Measurements from ENCODE around the gene GCHFR. TPM values are rescaled to one million over a fixed set of nuclear protein-coding genes. Genes with fewer than 3 reads are reported as not detected.

The GCHFR gene
- total RNA-seq, 1 experiment from 2014 or later = 59.2 TPM

DNA sequence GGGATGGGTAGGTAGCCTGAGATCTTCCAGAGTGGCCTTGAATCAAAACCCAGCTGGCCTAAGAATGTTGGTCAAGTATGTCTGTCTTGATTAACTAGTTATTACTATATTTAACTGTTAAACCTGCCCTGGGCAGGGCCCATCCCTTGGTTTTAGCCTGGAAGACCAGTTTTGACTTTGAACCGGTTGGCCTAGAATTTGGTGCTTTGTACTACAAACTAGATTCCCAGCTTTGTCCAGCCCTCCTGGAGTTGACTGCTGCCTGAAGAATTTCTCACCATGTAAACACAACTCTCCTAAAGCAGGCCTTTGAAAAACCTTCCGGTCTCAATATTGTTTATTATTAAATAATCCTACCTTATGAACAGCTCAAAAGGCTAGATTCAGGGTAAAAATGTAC is 21.9 kb downstream of the GCHFR start:
- TF ChIP-seq, protein P1, sequence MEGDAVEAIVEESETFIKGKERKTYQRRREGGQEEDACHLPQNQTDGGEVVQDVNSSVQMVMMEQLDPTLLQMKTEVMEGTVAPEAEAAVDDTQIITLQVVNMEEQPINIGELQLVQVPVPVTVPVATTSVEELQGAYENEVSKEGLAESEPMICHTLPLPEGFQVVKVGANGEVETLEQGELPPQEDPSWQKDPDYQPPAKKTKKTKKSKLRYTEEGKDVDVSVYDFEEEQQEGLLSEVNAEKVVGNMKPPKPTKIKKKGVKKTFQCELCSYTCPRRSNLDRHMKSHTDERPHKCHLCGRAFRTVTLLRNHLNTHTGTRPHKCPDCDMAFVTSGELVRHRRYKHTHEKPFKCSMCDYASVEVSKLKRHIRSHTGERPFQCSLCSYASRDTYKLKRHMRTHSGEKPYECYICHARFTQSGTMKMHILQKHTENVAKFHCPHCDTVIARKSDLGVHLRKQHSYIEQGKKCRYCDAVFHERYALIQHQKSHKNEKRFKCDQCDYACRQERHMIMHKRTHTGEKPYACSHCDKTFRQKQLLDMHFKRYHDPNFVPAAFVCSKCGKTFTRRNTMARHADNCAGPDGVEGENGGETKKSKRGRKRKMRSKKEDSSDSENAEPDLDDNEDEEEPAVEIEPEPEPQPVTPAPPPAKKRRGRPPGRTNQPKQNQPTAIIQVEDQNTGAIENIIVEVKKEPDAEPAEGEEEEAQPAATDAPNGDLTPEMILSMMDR (IDR thresholded peaks at IDR 0.05; ENCODE audit: insufficient read depth in 1 of 2, low read depth in 1 of 2, low read length in 1 of 2, severe bottlenecking in 1 of 2, unreplicated experiment in 1 of 2) = no peak
- no peaks in the 10 kb centered on the region for H3K36me3 Mint-ChIP-seq (ENCODE audit: insufficient read depth, unreplicated experiment)
- DNase-seq = no peak
- no peaks in the 10 kb centered on the region for H3K9me3 Mint-ChIP-seq (ENCODE audit: unreplicated experiment)
- peaks cover 14% of the 10 kb centered on the region for H3K4me1 ChIP-seq
- no peaks in the 10 kb centered on the region for H3K27me3 Mint-ChIP-seq (ENCODE audit: insufficient read depth, unreplicated experiment)
- H3K27ac Mint-ChIP-seq (ENCODE audit: unreplicated experiment) = no peak overlapping the region
- H3K27me3 ChIP-seq (replicated peaks; ENCODE audit: control insufficient read depth, insufficient read depth, low read length) = no peaks in the 10 kb centered on the region
- POLR2A ChIA-PET = no interaction called here
- CTCF ChIA-PET = interaction anchor here (0.7 to 2.4 kb wide), 12 partner anchors 15 to 118 kb away, joined by 3 to 13 read pairs (median 4); partner anchors contain the start of genes RHOV and VPS18
- intact Hi-C loops (cut with micrococcal nuclease; ENCODE audit: unreplicated experiment) = loop anchor here (10.0 kb wide), 1 partner anchor 191 kb away; the partner anchor contains the start of gene KNL1
- no TSS peak for BruUV-seq (replicated peaks)
- H3K36me3 ChIP-seq (ENCODE audit: control insufficient read depth, insufficient read depth, low read length) = no peaks in the 10 kb centered on the region; the same call in 1 of the 2 replicates
- H3K9me3 ChIP-seq = no peaks in the 10 kb centered on the region
- H3K4me3 Mint-ChIP-seq (ENCODE audit: unreplicated experiment) = no peak overlapping the region
- H3K4me1 Mint-ChIP-seq (ENCODE audit: low read depth, unreplicated experiment) = peaks cover 15% of the 10 kb centered on the region
- H3K4me3 ChIP-seq (ENCODE audit: low read depth, low read length) = no peak overlapping the region

DNA sequence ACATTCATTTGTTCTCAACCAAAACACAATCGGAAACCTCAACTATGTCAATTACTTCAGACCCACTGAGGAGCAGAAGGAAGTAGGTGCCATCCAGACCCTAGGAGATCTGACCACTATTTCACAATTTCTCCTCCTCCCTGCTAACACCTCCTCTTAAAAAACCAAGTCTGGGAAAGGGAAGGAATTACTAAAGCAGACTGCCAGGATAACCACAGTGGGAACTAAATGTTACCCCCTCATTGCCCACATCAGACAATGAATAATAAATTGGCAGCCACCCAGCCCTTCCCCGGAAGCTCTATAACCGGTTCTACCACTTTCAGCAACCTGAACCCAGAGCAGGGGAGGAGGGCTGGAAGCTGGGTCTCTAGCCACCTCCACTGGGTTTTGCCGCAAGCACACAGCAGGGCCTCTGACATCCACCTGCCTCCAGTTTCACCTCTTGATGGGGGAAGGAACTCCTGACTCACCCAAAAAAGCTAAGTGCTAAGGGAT is 23.5 kb downstream of the GCHFR start:
- Mint-ChIP-seq H3K36me3 (ENCODE audit: insufficient read depth, unreplicated experiment) (no peaks in the 10 kb centered on the region), H3K27me3 (ENCODE audit: insufficient read depth, unreplicated experiment) (no peaks in the 10 kb centered on the region), H3K9me3 (ENCODE audit: unreplicated experiment) (no peaks in the 10 kb centered on the region), H3K4me1 (ENCODE audit: low read depth, unreplicated experiment) (peaks cover 15% of the 10 kb centered on the region), H3K4me3 (ENCODE audit: unreplicated experiment) (no peak overlapping the region), H3K27ac (ENCODE audit: unreplicated experiment) (no peak overlapping the region)
- Histone ChIP-seq H3K4me3 (ENCODE audit: low read depth, low read length) (no peak overlapping the region), H3K4me1 (peaks cover 14% of the 10 kb centered on the region), H3K27me3 (replicated peaks; ENCODE audit: control insufficient read depth, insufficient read depth, low read length) (no peaks in the 10 kb centered on the region), H3K9me3 (no peaks in the 10 kb centered on the region), H3K36me3 (ENCODE audit: control insufficient read depth, insufficient read depth, low read length) (no peaks in the 10 kb centered on the region; the same call in 1 of the 2 replicates)
- TF ChIP-seq, protein P1 (IDR thresholded peaks at IDR 0.05; ENCODE audit: insufficient read depth in 1 of 2, low read depth in 1 of 2, low read length in 1 of 2, severe bottlenecking in 1 of 2, unreplicated experiment in 1 of 2) = no peak
- intact Hi-C loops (cut with micrococcal nuclease; ENCODE audit: unreplicated experiment) = loop anchor here (10.0 kb wide), 1 partner anchor 193 kb away; the partner anchor contains the start of gene KNL1
- DNase-seq = no peak
- BruUV-seq (replicated peaks) = no TSS peak
- POLR2A ChIA-PET = interaction anchor here (1.0 to 1.2 kb wide), 2 partner anchors 70 to 865 kb away, joined by 3 to 4 read pairs; no protein-coding TSS in a partner anchor
- CTCF ChIA-PET = interaction anchor here (0.5 to 2.2 kb wide), 6 partner anchors 9 to 140 kb away, joined by 3 to 6 read pairs (median 3); partner anchors contain the start of gene RHOV

GRCh38 chr15:40787991-40788390 is 24.1 kb downstream of the GCHFR start:
- BruUV-seq (replicated peaks) = no TSS peak
- Histone ChIP-seq H3K36me3 (ENCODE audit: control insufficient read depth, insufficient read depth, low read length) (no peaks in the 10 kb centered on the region; the same call in 1 of the 2 replicates), H3K27me3 (replicated peaks; ENCODE audit: control insufficient read depth, insufficient read depth, low read length) (no peaks in the 10 kb centered on the region), H3K4me3 (ENCODE audit: low read depth, low read length) (no peak overlapping the region), H3K4me1 (peaks cover 14% of the 10 kb centered on the region), H3K9me3 (no peaks in the 10 kb centered on the region)
- intact Hi-C loops (cut with micrococcal nuclease; ENCODE audit: unreplicated experiment) = loop anchor here (10.0 kb wide), 1 partner anchor 193 kb away; the partner anchor contains the start of gene KNL1
- H3K27ac Mint-ChIP-seq (ENCODE audit: unreplicated experiment) = no peak overlapping the region
- TF ChIP-seq, protein P1 (IDR thresholded peaks at IDR 0.05; ENCODE audit: insufficient read depth in 1 of 2, low read depth in 1 of 2, low read length in 1 of 2, severe bottlenecking in 1 of 2, unreplicated experiment in 1 of 2) = no peak
- H3K27me3 Mint-ChIP-seq (ENCODE audit: insufficient read depth, unreplicated experiment) = no peaks in the 10 kb centered on the region
- ChIA-PET CTCF (interaction anchor here (0.6 to 2.2 kb wide), 4 partner anchors 9 to 104 kb away, joined by 3 to 6 read pairs (median 4); partner anchors contain the start of gene RHOV), POLR2A (interaction anchor here (1.0 to 1.2 kb wide), 2 partner anchors 69 to 866 kb away, joined by 3 to 4 read pairs; no protein-coding TSS in a partner anchor)
- H3K4me1 Mint-ChIP-seq (ENCODE audit: low read depth, unreplicated experiment) = peaks cover 17% of the 10 kb centered on the region
- H3K9me3 Mint-ChIP-seq (ENCODE audit: unreplicated experiment) = no peaks in the 10 kb centered on the region
- DNase-seq = no peak
- no peak overlapping the region for H3K4me3 Mint-ChIP-seq (ENCODE audit: unreplicated experiment)
- no peaks in the 10 kb centered on the region for H3K36me3 Mint-ChIP-seq (ENCODE audit: insufficient read depth, unreplicated experiment)

Measured in Caco-2 (cell line).